Adipocyte (in vitro differentiated cells): Measurements from ENCODE around the gene ITPA.
"Not testable (repeated sequence)": the region's sequence is repeated elsewhere in the genome, so short reads cannot be mapped to it uniquely, and the experiment has no call there.

ENCODE experiments used
- DNase-seq: peaks from one replicate; pipeline ENCODE4 v3.0.0-alpha.2; 2015; ENCODE audit warnings: low read depth
- H3K27me3 ChIP-seq: replicated peaks from 2 replicates; pipeline ENCODE4 v1.7.0; 2013; ENCODE audit warnings: mild to moderate bottlenecking, low read length, moderate library complexity; ENCODE audit not compliant: control insufficient read depth, insufficient read depth
- H3K36me3 ChIP-seq: 2 replicates; pipeline ENCODE4 v1.7.0; 2013; ENCODE audit warnings: low read length, mild to moderate bottlenecking, moderate library complexity; ENCODE audit not compliant: control insufficient read depth, insufficient read depth, severe bottlenecking
- H3K4me1 ChIP-seq: 2 replicates; pipeline ENCODE4 v1.7.0; 2013; ENCODE audit warnings: mild to moderate bottlenecking, low read length, moderate library complexity; ENCODE audit not compliant: control insufficient read depth, insufficient read depth
- H3K4me3 ChIP-seq: 2 replicates; pipeline ENCODE4 v1.7.0; 2013; ENCODE audit warnings: mild to moderate bottlenecking, low read length, moderate library complexity
- H3K9ac ChIP-seq: 2 replicates; pipeline ENCODE4 v1.7.0; 2013; ENCODE audit warnings: mild to moderate bottlenecking, low read length, moderate library complexity
- H3K9me3 ChIP-seq: 2 replicates; pipeline ENCODE4 v1.7.0; 2013; ENCODE audit warnings: mild to moderate bottlenecking, low read length, moderate library complexity; ENCODE audit not compliant: control insufficient read depth

The ITPA gene

GRCh38 chr20:3210346-3210745 is 1.0 kb downstream of the ITPA start:
- no peak for DNase-seq
- peaks cover 18% of the 10 kb centered on the region for H3K36me3 ChIP-seq
- peak overlapping the region; percentile 88 for H3K4me3 ChIP-seq
- peak overlapping the region; percentile 90 for H3K9ac ChIP-seq
- H3K4me1 ChIP-seq: peaks cover 18% of the 10 kb centered on the region
- H3K27me3 ChIP-seq: no peaks in the 10 kb centered on the region
- no peaks in the 10 kb centered on the region for H3K9me3 ChIP-seq

- Histone ChIP-seq H3K4me3 (no peak overlapping the region), H3K27me3 (no peaks in the 10 kb centered on the region), H3K4me1 (peaks cover 15% of the 10 kb centered on the region), H3K36me3 (peaks cover 34% of the 10 kb centered on the region), H3K9ac (no peak overlapping the region), H3K9me3 (no peaks in the 10 kb centered on the region)
- DNase-seq: no peak
Observed at GRCh38 chr20:3213226-3213625, 3.9 kb downstream of the ITPA start.

- H3K27me3 ChIP-seq, H3K4me1 ChIP-seq, H3K9me3 ChIP-seq, DNase-seq, H3K4me3 ChIP-seq, H3K9ac ChIP-seq: not testable (repeated sequence)
- peaks cover 41% of the 10 kb centered on the region for H3K36me3 ChIP-seq
Observed at GRCh38 chr20:3215359-3215917, 6.1 kb downstream of the ITPA start.

GRCh38 chr20:3218307-3218988 is 9.2 kb downstream of the ITPA start:
- peak; percentile 69 for DNase-seq
- Histone ChIP-seq H3K4me3 (no peak overlapping the region), H3K27me3 (no peaks in the 10 kb centered on the region), H3K36me3 (peaks cover 61% of the 10 kb centered on the region), H3K9me3 (no peaks in the 10 kb centered on the region), H3K9ac (no peak overlapping the region), H3K4me1 (no peaks in the 10 kb centered on the region)

- DNase-seq: no peak
- no peak overlapping the region for H3K4me3 ChIP-seq
- no peak overlapping the region for H3K9ac ChIP-seq
- no peaks in the 10 kb centered on the region for H3K4me1 ChIP-seq
- H3K27me3 ChIP-seq: no peaks in the 10 kb centered on the region
- H3K9me3 ChIP-seq: no peaks in the 10 kb centered on the region
- peaks cover 45% of the 10 kb centered on the region for H3K36me3 ChIP-seq
Observed at GRCh38 chr20:3221398-3222226, 12.3 kb downstream of the ITPA start.

- Histone ChIP-seq H3K4me3 (no peak overlapping the region), H3K9me3 (no peaks in the 10 kb centered on the region), H3K36me3 (peaks cover 36% of the 10 kb centered on the region), H3K9ac (no peak overlapping the region), H3K27me3 (no peaks in the 10 kb centered on the region), H3K4me1 (no peaks in the 10 kb centered on the region)
- DNase-seq: no peak
Observed at GRCh38 chr20:3222635-3223600, 13.6 kb downstream of the ITPA start.

- no peak for DNase-seq
- H3K9me3 ChIP-seq: no peaks in the 10 kb centered on the region
- H3K36me3 ChIP-seq: peaks cover 36% of the 10 kb centered on the region
- H3K4me3 ChIP-seq: no peak overlapping the region
- H3K9ac ChIP-seq: no peak overlapping the region
- no peaks in the 10 kb centered on the region for H3K4me1 ChIP-seq
- H3K27me3 ChIP-seq: no peaks in the 10 kb centered on the region
Observed at GRCh38 chr20:3223651-3223993, 14.3 kb downstream of the ITPA start.

GRCh38 chr20:3223994-3224680 is 14.8 kb downstream of the ITPA start:
- H3K9ac ChIP-seq: no peak overlapping the region
- H3K9me3 ChIP-seq: no peaks in the 10 kb centered on the region
- DNase-seq: no peak
- no peak overlapping the region for H3K4me3 ChIP-seq
- no peaks in the 10 kb centered on the region for H3K27me3 ChIP-seq
- peaks cover 36% of the 10 kb centered on the region for H3K36me3 ChIP-seq
- H3K4me1 ChIP-seq: no peaks in the 10 kb centered on the region

GRCh38 chr20:3224681-3225421 is 15.6 kb downstream of the ITPA start:
- H3K27me3 ChIP-seq: no peaks in the 10 kb centered on the region
- no peak overlapping the region for H3K4me3 ChIP-seq
- H3K36me3 ChIP-seq: peaks cover 32% of the 10 kb centered on the region
- H3K9ac ChIP-seq: no peak overlapping the region
- H3K4me1 ChIP-seq: no peaks in the 10 kb centered on the region
- H3K9me3 ChIP-seq: no peaks in the 10 kb centered on the region
- no peak for DNase-seq

- no peaks in the 10 kb centered on the region for H3K4me1 ChIP-seq
- H3K9ac ChIP-seq: no peak overlapping the region
- DNase-seq: no peak
- peaks cover 22% of the 10 kb centered on the region for H3K36me3 ChIP-seq
- H3K4me3 ChIP-seq: no peak overlapping the region
- no peaks in the 10 kb centered on the region for H3K9me3 ChIP-seq
- no peaks in the 10 kb centered on the region for H3K27me3 ChIP-seq
Observed at GRCh38 chr20:3226093-3226492, 16.8 kb downstream of the ITPA start.
